DMS153 (cell line): ENCODE results near the gene ANAPC1.
"Not testable (repeated sequence)": the region's sequence is repeated elsewhere in the genome, so short reads cannot be mapped to it uniquely, and the experiment has no call there.

Source experiments
- DNase-seq: peaks from one replicate; lab custom pipeline; 2025; lab: John Stamatoyannopoulos, UW

The ANAPC1 gene

GRCh38 chr2:111812970-111813622 is 70.9 kb downstream of the ANAPC1 start:
- not testable (repeated sequence) for DNase-seq

- DNase-seq: not testable (repeated sequence)
Measured at GRCh38 chr2:111790633-111791032, 93.4 kb downstream of the ANAPC1 start.

GRCh38 chr2:111784081-111784480 is 99.9 kb downstream of the ANAPC1 start:
- not testable (repeated sequence) for DNase-seq

GRCh38 chr2:111782195-111782594 is 101.8 kb downstream of the ANAPC1 start:
- DNase-seq: not testable (repeated sequence)

GRCh38 chr2:111781443-111782094 is 102.4 kb downstream of the ANAPC1 start:
- not testable (repeated sequence) for DNase-seq

- DNase-seq: not testable (repeated sequence)
Measured at GRCh38 chr2:111777155-111777554, 106.8 kb downstream of the ANAPC1 start.

GRCh38 chr2:111776296-111776695 is 107.7 kb downstream of the ANAPC1 start:
- DNase-seq: not testable (repeated sequence)

- not testable (repeated sequence) for DNase-seq
Measured at GRCh38 chr2:111772180-111772579, 111.8 kb downstream of the ANAPC1 start.

GRCh38 chr2:111770916-111771658 is 112.9 kb downstream of the ANAPC1 start:
- DNase-seq: not testable (repeated sequence)

- not testable (repeated sequence) for DNase-seq
Measured at GRCh38 chr2:111768266-111769190, 115.5 kb downstream of the ANAPC1 start.

GRCh38 chr2:111767087-111767486 is 116.9 kb downstream of the ANAPC1 start:
- DNase-seq: not testable (repeated sequence)

- not testable (repeated sequence) for DNase-seq
Measured at GRCh38 chr2:111766295-111766694, 117.7 kb downstream of the ANAPC1 start.

GRCh38 chr2:111764151-111764550 is 119.8 kb downstream of the ANAPC1 start:
- not testable (repeated sequence) for DNase-seq

- DNase-seq: not testable (repeated sequence)
Measured at GRCh38 chr2:111760697-111761284, 123.2 kb downstream of the ANAPC1 start.

GRCh38 chr2:111752533-111752932 is 131.5 kb downstream of the ANAPC1 start:
- not testable (repeated sequence) for DNase-seq

- not testable (repeated sequence) for DNase-seq
Measured at GRCh38 chr2:111750641-111751040, 133.4 kb downstream of the ANAPC1 start.

GRCh38 chr2:111748429-111748828 is 135.6 kb downstream of the ANAPC1 start:
- not testable (repeated sequence) for DNase-seq

GRCh38 chr2:111747410-111748115 is 136.4 kb downstream of the ANAPC1 start:
- DNase-seq: not testable (repeated sequence)

- DNase-seq: not testable (repeated sequence)
Measured at GRCh38 chr2:111744751-111745150, 139.2 kb downstream of the ANAPC1 start.

GRCh38 chr2:111741517-111741916 is 142.5 kb downstream of the ANAPC1 start:
- not testable (repeated sequence) for DNase-seq
